Fibroblast of mammary gland (primary cell): ENCODE measurements around the gene SORCS3.

Source experiments
- DNase-seq: peaks from one replicate; pipeline ENCODE4 v3.0.0-alpha.2; 2010; ENCODE audit warnings: low read depth
- H3K4me3 ChIP-seq: 2 replicates; pipeline ENCODE4 v1.5.1; 2011; ENCODE audit warnings: low read depth, mild to moderate bottlenecking, low read length, moderate library complexity; ENCODE audit not compliant: control insufficient read depth
- CTCF ChIP-seq: conservative IDR thresholded peaks from 2 replicates; pipeline ENCODE4 v1.5.1; 2011; ENCODE audit warnings: low read depth, low read length, inconsistent platforms; ENCODE audit not compliant: control insufficient read depth, insufficient read depth

SORCS3 gene

DNA sequence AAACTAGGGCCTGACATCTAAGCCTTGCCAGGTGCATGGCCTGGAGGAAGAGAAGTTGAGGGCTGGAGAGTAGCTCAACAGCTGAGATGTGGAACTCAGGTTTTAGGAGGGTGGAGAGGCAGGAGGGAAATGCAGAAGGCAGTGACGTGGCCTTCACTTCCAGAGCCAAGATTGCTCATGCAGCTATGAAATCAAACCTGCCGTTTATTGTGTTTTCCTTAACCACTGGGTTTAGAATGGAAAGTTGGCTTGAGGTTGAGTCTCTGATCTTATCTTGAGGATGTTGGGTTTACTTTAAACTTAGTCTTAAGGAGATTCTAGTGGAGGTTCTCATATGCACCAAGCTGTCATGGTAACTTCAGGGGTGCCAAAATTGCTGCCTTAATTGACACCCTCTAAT, 178.6 kb downstream of the SORCS3 start:
- no peak for DNase-seq
- TF ChIP-seq CTCF, result no peak
- H3K4me3 ChIP-seq, result no peak overlapping the region

GRCh38 chr10:104822088-104822487, 181.0 kb downstream of the SORCS3 start:
- TF ChIP-seq CTCF, result no peak
- DNase-seq, result no peak
- H3K4me3 ChIP-seq, result no peak overlapping the region

- peak; percentile 17 for DNase-seq
- TF ChIP-seq CTCF, result no peak
These were observed 183.4 kb downstream of the SORCS3 start for GRCh38 chr10:104824380-104825006.

DNA sequence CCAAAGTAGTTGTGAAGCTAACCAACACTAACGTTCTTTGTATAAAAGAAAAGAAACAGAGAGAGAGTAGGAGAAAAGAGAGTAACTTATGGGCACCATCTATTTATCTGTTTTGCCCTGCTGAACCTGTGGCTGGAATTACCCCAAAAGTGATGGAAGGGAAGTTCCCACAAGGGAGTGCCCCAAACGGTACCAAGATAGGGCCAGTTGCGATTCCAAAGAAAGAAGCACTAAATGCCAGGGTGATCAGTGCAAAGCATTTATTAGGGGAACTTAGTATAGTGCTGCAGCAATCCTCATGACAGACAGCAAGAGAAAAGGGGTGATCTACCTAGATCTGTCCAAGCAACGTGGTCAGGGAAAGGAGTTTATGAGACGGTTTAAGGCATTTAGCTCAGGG, 190.2 kb downstream of the SORCS3 start:
- TF ChIP-seq CTCF, result no peak
- no peak overlapping the region for H3K4me3 ChIP-seq
- DNase-seq, result no peak

More at GRCh38 chr10:104824380-104825006, 183.4 kb downstream of the SORCS3 start:
- no peak overlapping the region for H3K4me3 ChIP-seq

DNA sequence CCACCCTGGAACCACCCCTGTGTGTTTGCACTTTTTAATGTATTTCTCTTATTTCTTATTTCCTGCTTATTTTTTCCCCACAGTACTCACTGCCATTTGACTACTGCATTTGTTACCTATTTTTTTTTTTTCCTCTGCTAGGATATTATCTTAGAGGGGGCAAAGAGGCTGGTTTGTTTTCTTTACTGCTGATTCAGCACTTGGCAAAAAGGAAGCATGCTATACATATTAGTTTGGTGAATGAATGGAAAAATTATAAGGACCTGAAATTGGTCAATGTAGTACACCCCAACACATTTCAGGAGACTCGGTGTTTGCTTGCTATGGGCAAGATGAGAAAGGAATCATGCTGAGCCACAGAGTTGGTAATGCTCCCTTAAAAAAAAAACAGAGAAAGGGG, 193.5 kb downstream of the SORCS3 start:
- DNase-seq, result no peak

GRCh38 chr10:104835422-104835821, 194.3 kb downstream of the SORCS3 start:
- DNase-seq, result no peak
- no peak overlapping the region for H3K4me3 ChIP-seq
- TF ChIP-seq CTCF, result no peak

More for the DNA sequence above, 193.5 kb downstream of the SORCS3 start:
- no peak for TF ChIP-seq CTCF
- no peak overlapping the region for H3K4me3 ChIP-seq

GRCh38 chr10:104842704-104843103, 201.6 kb downstream of the SORCS3 start:
- DNase-seq, result no peak
- no peak for TF ChIP-seq CTCF
- H3K4me3 ChIP-seq, result no peak overlapping the region
